Neural progenitor cell (in vitro differentiated cells): Measurements from ENCODE around the gene CHAD.

Experiments used
- CTCF ChIP-seq: fragments of 200-600 bp; sonication (generic); IDR thresholded peaks from 2 replicates; pipeline ENCODE4 v1.5.1; 2017; ENCODE audit warnings: antibody characterized with exemption, mild to moderate bottlenecking
- EZH2 ChIP-seq: fragments of 200-600 bp; sonication (generic); IDR thresholded peaks from 2 replicates; pipeline ENCODE4 v1.6.1; 2017; ENCODE audit warnings: antibody characterized with exemption, mild to moderate bottlenecking, moderate library complexity

GRCh38 chr17:50429793-50430192 lies 38.9 kb downstream of the CHAD start:
- TF ChIP-seq CTCF (no peak), EZH2 (no peak)
